CD4-positive, alpha-beta T cell treated with Interleukin-17A for 4 hours (primary cell): ENCODE data around the gene INSIG1.

Source experiments
- DNase-seq: peaks from one replicate; pipeline ENCODE4 v3.0.0-alpha.2; 2020; ENCODE audit warnings: mixed read lengths

Gene INSIG1

GRCh38 chr7:155267023-155267422 is 30.7 kb upstream of the INSIG1 start:
- DNase-seq = no peak

DNA sequence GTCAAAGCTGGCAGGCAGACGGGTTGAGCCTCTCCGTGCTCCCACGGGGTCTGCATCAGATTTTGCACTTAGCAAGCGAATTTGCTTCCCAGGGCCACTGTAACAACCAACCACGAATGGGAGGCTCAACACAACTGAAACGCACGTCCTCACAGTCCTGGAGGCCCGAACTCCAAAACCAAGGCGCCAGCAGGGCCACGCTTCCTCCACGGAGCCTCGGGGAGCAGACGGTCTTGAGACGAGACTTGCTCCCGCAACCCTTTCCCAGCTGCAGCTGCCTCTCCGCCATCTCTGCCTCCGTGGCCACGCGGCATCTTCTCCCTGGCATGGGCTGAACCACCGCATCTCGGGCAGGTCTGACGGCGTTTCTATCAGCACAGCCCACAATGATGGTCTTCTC is 30.2 kb upstream of the INSIG1 start:
- no peak for DNase-seq

DNA sequence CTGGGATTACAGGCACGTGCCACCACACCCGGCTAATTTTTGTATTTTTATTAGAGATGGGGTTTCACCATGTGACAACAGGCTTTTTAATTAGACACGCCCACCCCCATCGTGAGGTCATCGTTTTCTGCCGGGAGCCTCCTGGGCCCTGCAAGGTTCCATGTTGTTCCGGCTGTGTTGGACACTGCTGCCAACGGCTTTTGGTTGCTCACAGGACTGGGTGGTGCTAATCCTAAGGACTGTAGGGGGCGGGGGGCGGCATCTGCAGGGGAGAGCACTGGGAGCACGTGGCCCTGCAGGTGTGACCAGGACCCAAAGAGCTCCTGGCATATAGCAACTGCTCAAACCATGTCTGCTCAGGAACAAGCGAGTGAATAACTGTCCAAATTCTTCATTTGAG is 29.5 kb upstream of the INSIG1 start:
- DNase-seq = no peak

DNA sequence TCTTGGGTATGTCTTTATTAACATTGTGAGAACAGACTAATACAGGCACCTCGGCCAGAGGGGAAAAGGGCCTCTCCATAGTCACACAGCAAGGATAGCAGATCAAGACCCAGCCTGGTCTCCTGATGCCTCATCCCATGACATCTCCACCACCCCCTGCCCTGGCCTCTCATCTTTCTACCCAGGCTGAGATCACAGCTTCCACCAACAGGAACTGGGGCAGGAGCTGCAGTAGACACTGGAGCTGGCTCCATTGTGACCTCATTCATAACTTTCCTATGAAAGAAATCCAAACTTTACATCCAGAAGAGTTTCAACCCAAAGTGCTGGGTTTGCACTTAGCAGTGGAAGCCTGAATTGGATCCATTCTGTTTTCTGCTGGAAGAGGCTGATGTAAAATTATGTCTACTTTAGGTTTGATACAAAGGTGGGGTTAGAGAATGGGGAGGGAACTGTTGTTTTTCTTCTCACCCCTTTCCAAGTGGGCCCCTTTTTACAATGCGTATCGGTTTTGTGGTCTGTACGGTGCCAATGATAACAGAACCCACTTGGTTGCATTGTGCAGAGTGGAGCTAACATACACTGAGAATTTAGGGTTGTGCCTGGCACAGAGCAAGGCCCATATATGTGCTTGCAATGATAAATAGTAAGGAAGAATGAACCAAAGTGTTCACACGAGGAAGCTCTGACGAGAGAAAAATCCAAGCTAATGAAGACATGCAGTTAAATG is 28.6 kb upstream of the INSIG1 start:
- no peak for DNase-seq

GRCh38 chr7:155269766-155270585 is 27.7 kb upstream of the INSIG1 start:
- DNase-seq = no peak

DNA sequence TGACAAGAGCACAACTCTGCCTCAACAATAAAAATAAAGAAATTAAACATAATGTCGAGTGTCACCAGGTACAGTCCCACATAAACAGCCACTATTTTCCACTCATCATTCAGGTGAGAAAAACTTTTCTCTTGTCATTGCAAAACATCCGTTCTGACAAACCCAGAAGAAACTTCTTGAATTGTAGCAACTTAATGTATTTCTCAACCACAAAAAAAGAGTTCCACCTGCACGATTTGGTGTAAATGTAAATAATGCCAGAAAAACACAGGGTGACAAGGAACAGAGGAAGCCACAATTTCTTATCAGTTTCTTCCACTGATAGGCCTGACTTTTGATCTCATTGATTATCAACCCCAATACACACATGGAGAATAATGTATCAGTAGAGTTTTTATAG is 26.8 kb upstream of the INSIG1 start:
- DNase-seq = no peak

GRCh38 chr7:155274633-155275355 is 22.9 kb upstream of the INSIG1 start:
- DNase-seq = no peak

GRCh38 chr7:155276042-155276799 is 21.5 kb upstream of the INSIG1 start:
- DNase-seq = no peak

DNA sequence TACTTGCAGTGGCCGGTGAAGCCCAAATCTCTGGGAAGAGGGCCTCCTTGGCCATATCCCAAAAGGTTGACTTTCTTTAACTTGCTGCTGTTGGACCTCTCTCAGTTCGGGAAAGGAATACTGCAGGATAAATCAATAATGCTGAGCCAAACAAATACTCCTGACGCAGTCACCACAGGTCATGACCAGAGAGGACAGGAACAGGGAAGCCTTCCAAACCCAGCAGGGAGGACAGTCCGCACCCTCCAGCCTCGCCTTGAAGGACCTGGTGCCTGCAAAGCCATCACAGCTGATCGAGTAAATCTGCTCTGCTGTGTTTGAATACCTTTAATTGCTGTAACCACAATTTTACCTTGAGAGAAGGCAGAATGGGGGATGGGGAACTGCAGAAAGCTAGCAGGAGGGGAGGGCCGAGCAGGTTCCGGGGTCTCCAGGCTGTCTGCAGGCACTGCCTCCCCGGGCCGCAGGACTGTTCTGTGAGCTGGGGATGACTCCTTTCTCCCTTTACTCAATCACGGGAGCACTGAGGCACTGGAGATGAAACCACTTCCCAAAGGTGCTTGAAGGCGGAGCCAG is 20.8 kb upstream of the INSIG1 start:
- DNase-seq = no peak

- no peak for DNase-seq
These were observed 20.2 kb upstream of the INSIG1 start for GRCh38 chr7:155277385-155277994.

DNA sequence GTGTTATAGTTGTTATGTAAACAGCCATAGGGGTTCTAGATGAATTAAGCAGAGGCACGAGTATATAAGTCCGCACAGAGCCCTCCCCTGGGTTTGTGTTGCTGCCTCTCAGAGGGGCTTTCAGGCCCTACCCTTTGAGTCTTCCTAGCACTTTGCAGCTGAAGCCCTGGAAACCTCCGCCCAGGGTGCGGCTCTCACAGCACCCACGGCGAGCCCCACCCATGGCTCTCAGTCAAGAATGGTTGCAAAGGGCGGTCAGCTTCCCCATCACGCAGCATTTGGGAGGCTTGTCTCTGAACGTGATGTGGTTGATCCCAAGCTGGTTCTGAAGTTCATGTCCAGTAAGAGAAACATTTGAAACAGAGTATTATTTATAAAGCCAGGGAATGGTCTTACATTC is 18.8 kb upstream of the INSIG1 start:
- no peak for DNase-seq

GRCh38 chr7:155279787-155280445 is 17.8 kb upstream of the INSIG1 start:
- DNase-seq = no peak

GRCh38 chr7:155280446-155281397 is 17.0 kb upstream of the INSIG1 start:
- DNase-seq = no peak

DNA sequence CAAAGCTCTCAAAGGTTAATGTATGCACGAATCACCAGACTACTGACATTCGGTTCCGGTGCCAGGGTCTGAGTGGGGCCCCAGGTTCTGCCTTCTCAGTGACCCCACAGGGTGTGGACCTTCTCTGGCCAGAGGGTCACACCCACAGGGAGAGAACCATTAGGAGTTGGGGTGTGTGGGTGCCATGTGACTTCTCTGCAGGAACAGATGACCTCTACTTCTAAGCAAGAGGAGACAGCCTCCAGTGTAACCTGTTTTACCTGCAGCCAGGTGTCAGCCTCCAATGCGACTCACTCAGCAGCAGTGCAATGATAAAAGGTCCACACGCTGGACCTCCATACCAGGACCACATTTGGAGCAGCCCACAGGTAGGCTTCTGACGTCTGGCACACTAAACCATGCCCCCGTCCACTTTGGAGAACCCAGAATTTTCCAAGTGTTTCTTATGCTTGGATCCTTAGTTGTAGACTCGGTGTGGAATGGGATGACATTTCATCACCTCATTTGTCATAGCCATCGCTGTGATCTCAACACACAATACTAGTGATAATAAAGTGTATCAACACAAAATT is 16.2 kb upstream of the INSIG1 start:
- no peak for DNase-seq

GRCh38 chr7:155282671-155283070 is 15.0 kb upstream of the INSIG1 start:
- DNase-seq = no peak

GRCh38 chr7:155283565-155284194 is 14.0 kb upstream of the INSIG1 start:
- no peak for DNase-seq

DNA sequence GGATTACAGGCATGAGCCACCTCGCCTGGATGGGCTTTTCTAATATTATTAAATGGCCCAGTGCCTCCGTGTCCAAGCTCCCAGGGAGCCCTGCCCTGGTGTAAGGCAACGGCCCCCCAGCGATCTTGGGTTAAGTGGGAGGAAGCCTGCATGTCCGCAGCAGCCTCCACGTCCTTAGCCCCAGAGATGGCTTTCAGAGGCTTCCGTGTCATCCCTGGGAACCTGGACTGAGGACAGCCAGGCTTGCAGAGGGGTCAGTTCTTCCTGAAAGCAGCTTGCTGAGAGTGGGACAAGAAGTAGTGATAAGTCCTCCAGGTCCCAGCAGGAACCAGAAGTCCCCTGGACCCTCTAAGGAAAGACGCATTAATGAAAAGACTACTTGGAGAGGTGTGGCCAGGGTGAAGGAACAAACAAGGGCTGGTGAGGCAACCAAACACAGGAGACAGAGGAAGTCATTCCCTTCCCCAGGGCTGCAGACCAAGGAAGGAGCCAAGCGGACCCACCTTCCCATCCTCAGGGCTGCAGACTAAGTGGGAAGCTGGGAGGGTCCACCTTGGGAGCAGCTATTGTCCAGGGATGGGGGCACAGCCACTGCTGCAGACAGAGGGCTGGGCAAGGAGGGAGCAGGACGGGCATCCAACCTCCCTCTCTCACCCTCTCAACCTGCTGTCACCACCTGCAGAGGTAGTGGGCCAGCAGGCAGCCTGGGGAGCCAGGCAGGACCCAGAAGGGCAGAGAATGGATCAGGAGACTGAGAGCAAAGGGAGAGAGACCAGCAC is 13.0 kb upstream of the INSIG1 start:
- DNase-seq = no peak

GRCh38 chr7:155285423-155285822 is 12.3 kb upstream of the INSIG1 start:
- no peak for DNase-seq

GRCh38 chr7:155285833-155286232 is 11.8 kb upstream of the INSIG1 start:
- DNase-seq = no peak
